SK-N-SH (cell line): ENCODE measurements around the gene STRADA. TPM values are rescaled to one million over a fixed set of nuclear protein-coding genes. Genes with fewer than 3 reads are reported as not detected.

Experiments
- CTCF ChIA-PET: fragments of 300-600, 350-600 bp; formaldehyde crosslinking; extraction: SDS; loops from one replicate; lab custom pipeline; 2021; lab: Yijun Ruan, JAX
- POLR2A ChIA-PET: fragments of 350-600 bp; sonication (Branson Sonifier 250); formaldehyde crosslinking; extraction: SDS; loops from one replicate; lab custom pipeline; 2020; ENCODE audit warnings: antibody characterized with exemption, inconsistent platforms; lab: Yijun Ruan, JAX
- DNase-seq: peaks from one replicate; pipeline ENCODE4 v3.0.0; 2012
- H2AFZ ChIP-seq: fragments of 200-600 bp; sonication (generic); 2 replicates; pipeline ENCODE4 v1.8.1; 2016; ENCODE audit warnings: antibody characterized with exemption, mild to moderate bottlenecking, low read depth
- H3F3A ChIP-seq: fragments of 200-600 bp; sonication (generic); replicated peaks from 2 replicates; pipeline ENCODE3; 2016; ENCODE audit warnings: antibody characterized with exemption, mild to moderate bottlenecking; ENCODE audit not compliant: insufficient read depth
- H3K27ac ChIP-seq, 2 experiments: fragments of 200-500 bp in 1 of 2; fragments of 200-600 bp in 1 of 2; sonication (Bioruptor generic) in 1 of 2; sonication (generic), shearing (Covaris generic) in 1 of 2; 2 replicates each; pipeline versions ENCODE4 v1.5.1 to v1.6.1; 2014 to 2016; ENCODE audit warnings: low read depth in 2 of 2, inconsistent platforms in 1 of 2, low read length in 1 of 2, mild to moderate bottlenecking in 1 of 2, mixed read lengths in 1 of 2
- H3K27me3 ChIP-seq: fragments of 200-600 bp; sonication (generic), shearing (Covaris generic); 2 replicates; pipeline ENCODE4 v1.6.1; 2016; ENCODE audit warnings: mixed run types; ENCODE audit not compliant: insufficient read depth
- H3K36me3 ChIP-seq, 2 experiments: fragments of 200-500 bp in 1 of 2; fragments of 200-600 bp in 1 of 2; sonication (Bioruptor generic) in 1 of 2; sonication (generic) in 1 of 2; replicated peaks in 1 of 2; 2 replicates each; pipeline versions ENCODE3 to v1.5.1; 2014 to 2016; ENCODE audit warnings: low read length in 1 of 2, mild to moderate bottlenecking in 1 of 2; ENCODE audit not compliant: insufficient read depth in 2 of 2, control insufficient read depth in 1 of 2
- H3K4me1 ChIP-seq, 2 experiments: fragments of 200-500 bp in 1 of 2; fragments of 200-600 bp in 1 of 2; sonication (Bioruptor generic) in 1 of 2; sonication (generic), shearing (Covaris generic) in 1 of 2; 2 replicates each; pipeline versions ENCODE4 v1.5.1 to v1.6.1; 2014 to 2016; ENCODE audit warnings: low read depth in 1 of 2, low read length in 1 of 2, mixed run types in 1 of 2; ENCODE audit not compliant: insufficient read depth in 2 of 2, control insufficient read depth in 1 of 2
- H3K4me2 ChIP-seq: fragments of 200-600 bp; sonication (generic), shearing (Covaris generic); 2 replicates; pipeline ENCODE4 v1.6.1; 2017; ENCODE audit warnings: mixed run types
- H3K4me3 ChIP-seq, 2 experiments: fragments of 200-500 bp in 1 of 2; fragments of 200-600 bp in 1 of 2; sonication (Bioruptor generic) in 1 of 2; sonication (generic), shearing (Covaris generic) in 1 of 2; 2 replicates each; pipeline versions ENCODE4 v1.5.1 to v1.8.1; 2014 to 2016; ENCODE audit warnings: low read depth in 2 of 2, inconsistent platforms in 1 of 2, low read length in 1 of 2, mild to moderate bottlenecking in 1 of 2, mixed read lengths in 1 of 2, moderate library complexity in 1 of 2
- H3K79me2 ChIP-seq: fragments of 200-600 bp; sonication (generic); 2 replicates; pipeline ENCODE4 v1.8.1; 2017; ENCODE audit warnings: mild to moderate bottlenecking; ENCODE audit not compliant: insufficient read depth
- H3K9ac ChIP-seq: fragments of 200-600 bp; sonication (generic); 2 replicates; pipeline ENCODE4 v1.6.1; 2017; ENCODE audit warnings: mixed run types
- H3K9me2 ChIP-seq: fragments of 200-600 bp; sonication (generic); 2 replicates; pipeline ENCODE4 v1.6.1; 2017; ENCODE audit warnings: mixed run types
- H3K9me3 ChIP-seq: fragments of 200-600 bp; sonication (generic); 2 replicates; pipeline ENCODE4 v1.6.1; 2017; ENCODE audit warnings: mixed run types, mild to moderate bottlenecking, moderate library complexity
- H4K20me1 ChIP-seq: fragments of 200-600 bp; sonication (generic); 2 replicates; pipeline ENCODE4 v1.6.1; 2017; ENCODE audit warnings: mild to moderate bottlenecking, mixed run types; ENCODE audit not compliant: insufficient read depth
- CTCF ChIP-seq: fragments of 200-600 bp; sonication (generic); IDR thresholded peaks from 2 replicates; pipeline ENCODE4 v1.6.1; 2017; ENCODE audit warnings: antibody characterized with exemption, mild to moderate bottlenecking, moderate library complexity
- ELF1 ChIP-seq: IDR thresholded peaks from 2 replicates; pipeline ENCODE4 v1.4.0; 2012
- EP300 ChIP-seq, 2 experiments: IDR thresholded peaks; 2 replicates each; pipeline versions ENCODE4 v1.4.0 to v1.6.1; 2012; ENCODE audit warnings: borderline replicate concordance in 1 of 2, low read depth in 1 of 2, low read length in 1 of 2
- EZH2phosphoT487 ChIP-seq: fragments of 200-600 bp; sonication (generic); IDR thresholded peaks from 2 replicates; pipeline ENCODE4 v1.6.1; 2017; ENCODE audit warnings: low read depth, mixed run types, mild to moderate bottlenecking, antibody characterized with exemption, moderate library complexity, borderline replicate concordance
- FOSL2 ChIP-seq: IDR thresholded peaks from 2 replicates; pipeline ENCODE4 v1.4.0; 2012; ENCODE audit warnings: low read depth, mild to moderate bottlenecking, moderate library complexity, borderline replicate concordance
- FOXJ3 ChIP-seq: sonication (generic); formaldehyde crosslinking; IDR thresholded peaks from 2 replicates; pipeline ENCODE4 v1.5.1; 2020; ENCODE audit warnings: mild to moderate bottlenecking, missing genetic modification reagents
- GABPA ChIP-seq: IDR thresholded peaks from 2 replicates; pipeline ENCODE4 v1.4.0; 2012; ENCODE audit warnings: low read depth, mild to moderate bottlenecking
- IRF3 ChIP-seq: fragments of 150-350 bp; IDR thresholded peaks from 2 replicates; pipeline ENCODE4 v1.6.1; 2016; ENCODE audit warnings: mild to moderate bottlenecking, low read depth, low read length
- MEF2A ChIP-seq: IDR thresholded peaks from 2 replicates; pipeline ENCODE4 v1.4.0; 2012; ENCODE audit warnings: low read depth, borderline replicate concordance
- NFIC ChIP-seq: IDR thresholded peaks from 2 replicates; pipeline ENCODE4 v1.4.0; 2012; ENCODE audit warnings: borderline replicate concordance
- NRF1 ChIP-seq: IDR thresholded peaks from 2 replicates; pipeline ENCODE4 v1.6.1; 2012; ENCODE audit warnings: low read depth, mild to moderate bottlenecking, low read length
- PBX3 ChIP-seq: IDR thresholded peaks from 2 replicates; pipeline ENCODE4; 2012
- POLR2AphosphoS5 ChIP-seq: IDR thresholded peaks from 2 replicates; pipeline ENCODE4 v1.6.1; 2012; ENCODE audit warnings: low read depth, low read length
- RAD21 ChIP-seq: IDR thresholded peaks from 2 replicates; pipeline ENCODE4 v1.6.1; 2012; ENCODE audit warnings: mild to moderate bottlenecking, low read length
- RCOR1 ChIP-seq: fragments of 150-350 bp; IDR thresholded peaks from 2 replicates; pipeline ENCODE4 v1.6.1; 2017; ENCODE audit warnings: antibody characterized with exemption, low read length
- REST ChIP-seq: IDR thresholded peaks from 2 replicates; pipeline ENCODE4 v1.6.1; 2012; ENCODE audit warnings: mild to moderate bottlenecking, low read depth, low read length, moderate library complexity
- TAF1 ChIP-seq: IDR thresholded peaks from 2 replicates; pipeline ENCODE4 v1.6.1; 2012; ENCODE audit warnings: low read depth, mild to moderate bottlenecking, low read length, moderate library complexity, borderline replicate concordance
- TCF12 ChIP-seq: IDR thresholded peaks from 2 replicates; pipeline ENCODE4 v1.4.0; 2012
- TEAD4 ChIP-seq: IDR thresholded peaks from 2 replicates; pipeline ENCODE4 v1.4.0; 2012; ENCODE audit warnings: mild to moderate bottlenecking, borderline replicate concordance; ENCODE audit not compliant: insufficient read depth
- USF1 ChIP-seq: IDR thresholded peaks from 2 replicates; pipeline ENCODE4 v1.4.0; 2012; ENCODE audit warnings: low read depth, borderline replicate concordance
- WGBS: methylation state at CpG from one replicate; pipeline ENCODE4 v1.1.6; 2017; ENCODE audit warnings: low lambda C conversion rate; 5-methylcytosine and 5-hydroxymethylcytosine counted together
- polyA plus RNA-seq, 3 experiments: library from polyadenylated mRNA; depleted of rRNA; stranded (reverse); fragments of >200 nt; gene quantifications; 2 replicates each; pipeline ENCODE4 v1.2.3, GENCODE V29; 2012

Gene STRADA
- polyA plus RNA-seq, 1 of the 3 experiments (the other 2 are of a cell fraction), result 37.3 TPM

GRCh38 chr17:63695889-63696288 lies 45.7 kb downstream of the STRADA start (continued):
- TF ChIP-seq CTCF (no peak), TAF1 (no peak)
- TF ChIP-seq, all 33 proteins: peak for 0

- no peak overlapping the region for H2AFZ ChIP-seq
- H3K79me2 ChIP-seq, result peaks cover 17% of the 10 kb centered on the region; the same call in 1 of the 2 replicates
- peaks cover 22 to 55% of the 10 kb centered on the region in 2 experiments for H3K36me3 ChIP-seq
- no peaks in the 10 kb centered on the region for H3K9me3 ChIP-seq
- H3K4me1 ChIP-seq, result peaks cover 0 to 53% of the 10 kb centered on the region in 2 experiments; a peak in 2 of 4 replicates
- H3K27ac ChIP-seq, result peak overlapping the region in 1 of 2 experiments; percentile 80; a peak in 2 of 4 replicates
- H3K9ac ChIP-seq, result no peak overlapping the region
- peaks cover 45% of the 10 kb centered on the region for H3F3A ChIP-seq
- no peak overlapping the region for H3K4me3 ChIP-seq
- WGBS, result 91% methylated on average over 15 of the region's 15 CpGs
- no peak overlapping the region for H3K4me2 ChIP-seq
- ChIA-PET CTCF (interaction anchor here (0.8 to 14.8 kb wide), 17 partner anchors 15 to 270 kb away, joined by 3 to 233 read pairs (median 6); no protein-coding TSS in a partner anchor), POLR2A (interaction anchor here (0.6 to 5.1 kb wide), 20 partner anchors 12 to 856 kb away, joined by 3 to 36 read pairs (median 3); partner anchors contain the start of genes CCDC47, CYB561, DDX42 and MAP3K3)
- no peaks in the 10 kb centered on the region for H3K9me2 ChIP-seq
- DNase-seq, result no peak
- H3K27me3 ChIP-seq, result no peaks in the 10 kb centered on the region
- peaks cover 11% of the 10 kb centered on the region for H4K20me1 ChIP-seq
- no peak for TF ChIP-seq TCF12
- TF ChIP-seq FOSL2, result no peak
- TF ChIP-seq MEF2A, result no peak
- TF ChIP-seq EP300 (IDR thresholded peaks at IDR 0.05; ENCODE audit: borderline replicate concordance in 1 of 2, low read depth in 1 of 2, low read length in 1 of 2), result no peak
- no peak for TF ChIP-seq EZH2phosphoT487
- TF ChIP-seq RAD21, result no peak
- TF ChIP-seq PBX3, result peak; percentile 3; the same call in 1 of the 2 replicates
- TF ChIP-seq IRF3, result no peak
- no peak for TF ChIP-seq NFIC
- TF ChIP-seq FOXJ3 (CRISPR knock-in tag), result no peak
- 0 out of 2 replicates have a peak, but pooled peaks have one; percentile 7 for TF ChIP-seq ELF1
- no peak for TF ChIP-seq TEAD4
- no peak for TF ChIP-seq RCOR1
- no peak for TF ChIP-seq REST
- TF ChIP-seq POLR2AphosphoS5, result 0 out of 2 replicates have a peak, but pooled peaks have one; percentile 0
- no peak for TF ChIP-seq NRF1
- TF ChIP-seq GABPA, result no peak
- no peak for TF ChIP-seq TAF1
- TF ChIP-seq USF1, result no peak
Observed at GRCh38 chr17:63694950-63695773, 46.4 kb downstream of the STRADA start.
